Measurements from ENCODE around the gene C4orf36.

The C4orf36 gene

GRCh38 chr4:86837691-86838503, 54.3 kb downstream of the C4orf36 start:
- CTCF ChIA-PET = no interaction called here
- POLR2A ChIA-PET (ENCODE audit: low non-redundant PET) = no interaction called here
- H3K27ac ChIP-seq = no peak overlapping the region
- no peak for DNase-seq (ENCODE audit: low spot score)
- no peak for TF ChIP-seq CTCF (conservative IDR thresholded peaks at IDR 0.05; ENCODE audit: low read depth)

- H3K27ac ChIP-seq = no peak overlapping the region
- TF ChIP-seq CTCF (conservative IDR thresholded peaks at IDR 0.05; ENCODE audit: low read depth) = no peak
- DNase-seq (ENCODE audit: low spot score) = no peak
- POLR2A ChIA-PET (ENCODE audit: low non-redundant PET) = no interaction called here
- CTCF ChIA-PET = interaction anchor here (0.7 kb wide), 1 partner anchor 806 kb away, joined by 4 read pairs; no protein-coding TSS in a partner anchor
These were observed 56.5 kb downstream of the C4orf36 start for GRCh38 chr4:86835677-86836076.

- DNase-seq (ENCODE audit: low spot score) = no peak
- POLR2A ChIA-PET (ENCODE audit: low non-redundant PET) = no interaction called here
These were observed 57.3 kb downstream of the C4orf36 start for GRCh38 chr4:86834901-86835300.

GRCh38 chr4:86833615-86834014, 58.6 kb downstream of the C4orf36 start:
- ChIA-PET CTCF (no interaction called here), POLR2A (ENCODE audit: low non-redundant PET) (no interaction called here)
- TF ChIP-seq CTCF (conservative IDR thresholded peaks at IDR 0.05; ENCODE audit: low read depth) = no peak
- no peak for DNase-seq (ENCODE audit: low spot score)
- H3K27ac ChIP-seq = no peak overlapping the region

More at GRCh38 chr4:86834901-86835300, 57.3 kb downstream of the C4orf36 start:
- H3K27ac ChIP-seq = no peak overlapping the region
- CTCF ChIA-PET = interaction anchor here (0.7 kb wide), 1 partner anchor 807 kb away, joined by 4 read pairs; no protein-coding TSS in a partner anchor
- TF ChIP-seq CTCF (conservative IDR thresholded peaks at IDR 0.05; ENCODE audit: low read depth) = no peak

- ChIA-PET POLR2A (ENCODE audit: low non-redundant PET) (no interaction called here), CTCF (interaction anchor here (0.5 to 1.0 kb wide), 4 partner anchors 13 to 1131 kb away, joined by 3 to 6 read pairs (median 3); no protein-coding TSS in a partner anchor)
- peak; percentile 89 for DNase-seq (ENCODE audit: low spot score)
- peak overlapping the region; percentile 91 for H3K27ac ChIP-seq
- TF ChIP-seq CTCF (conservative IDR thresholded peaks at IDR 0.05; ENCODE audit: low read depth) = no peak
These were observed 60.7 kb downstream of the C4orf36 start for GRCh38 chr4:86831262-86832130.
